ENCODE results near the gene GBP5. TPM values are rescaled to one million over a fixed set of nuclear protein-coding genes. Genes with fewer than 3 reads are reported as not detected.
"Not testable (repeated sequence)": the region's sequence is repeated elsewhere in the genome, so short reads cannot be mapped to it uniquely, and the experiment has no call there.

GBP5 gene
- polyA plus RNA-seq, 2 of the 4 experiments (the other 2 are of a cell fraction), result 0.04 TPM; not detected in 1

GRCh38 chr1:89286549-89287180 lies 14.0 kb upstream of the GBP5 start:
- Histone ChIP-seq H3K4me3 (no peak overlapping the region), H3K4me1 (no peaks in the 10 kb centered on the region), H3K27ac (no peak overlapping the region), H3K4me2 (no peak overlapping the region), H3K9me3 (no peaks in the 10 kb centered on the region)
- CTCF ChIA-PET, result no interaction called here
- DNase-seq (ENCODE audit: low read depth in 1 of 2, low spot score in 1 of 2) (no peak), FAIRE-seq (no peak), ATAC-seq (no peak)
- 9% methylated on average over 3 of the region's 3 CpGs for WGBS (ENCODE audit: missing lambda C conversion rate)
- POLR2A ChIA-PET, result no interaction called here
- no peak for TF ChIP-seq PHF8 (IDR thresholded peaks at IDR 0.05; ENCODE audit: borderline replicate concordance, low read depth)
- no peak for TF ChIP-seq RAD21 (conservative IDR thresholded peaks at IDR 0.05 in 1 of 2, IDR thresholded peaks at IDR 0.05 in 1 of 2)
- TF ChIP-seq, protein P1, sequence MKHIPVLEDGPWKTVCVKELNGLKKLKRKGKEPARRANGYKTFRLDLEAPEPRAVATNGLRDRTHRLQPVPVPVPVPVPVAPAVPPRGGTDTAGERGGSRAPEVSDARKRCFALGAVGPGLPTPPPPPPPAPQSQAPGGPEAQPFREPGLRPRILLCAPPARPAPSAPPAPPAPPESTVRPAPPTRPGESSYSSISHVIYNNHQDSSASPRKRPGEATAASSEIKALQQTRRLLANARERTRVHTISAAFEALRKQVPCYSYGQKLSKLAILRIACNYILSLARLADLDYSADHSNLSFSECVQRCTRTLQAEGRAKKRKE (CRISPR knock-in tag; IDR thresholded peaks at IDR 0.05; ENCODE audit: low read depth), result no peak

- DNase-seq (ENCODE audit: low read depth in 1 of 2, low spot score in 1 of 2) (no peak), ATAC-seq (no peak), FAIRE-seq (no peak)
- no peak overlapping the region for H3K4me2 ChIP-seq
- 44% methylated on average over 6 of the region's 6 CpGs for WGBS (ENCODE audit: missing lambda C conversion rate)
- H3K27ac ChIP-seq, result no peak overlapping the region
- TF ChIP-seq FOXS1 (CRISPR knock-in tag; IDR thresholded peaks at IDR 0.05) (no peak), NR3C1 (IDR thresholded peaks at IDR 0.05) (no peak), CHD2 (IDR thresholded peaks at IDR 0.05; ENCODE audit: low read length, partially characterized antibody) (no peak), POLR2A (IDR thresholded peaks at IDR 0.05; ENCODE audit: low read length) (no peak), HOXB5 (CRISPR knock-in tag; IDR thresholded peaks at IDR 0.05) (no peak), EP300 (IDR thresholded peaks at IDR 0.05) (no peak), SREBF2 (IDR thresholded peaks at IDR 0.05) (no peak), KDM5A (IDR thresholded peaks at IDR 0.05) (no peak), ZNF302 (CRISPR knock-in tag; IDR thresholded peaks at IDR 0.05) (no peak)
- H3K4me3 ChIP-seq, result no peak overlapping the region
- no peaks in the 10 kb centered on the region for H3K9me3 ChIP-seq
- no peaks in the 10 kb centered on the region for H3K4me1 ChIP-seq
- CTCF ChIA-PET, result no interaction called here
- POLR2A ChIA-PET, result no interaction called here
These were observed 13.2 kb upstream of the GBP5 start for GRCh38 chr1:89285745-89286380.

- CTCF ChIA-PET; H3K4me1 ChIP-seq; H3K27ac ChIP-seq; FAIRE-seq; H3K4me2 ChIP-seq; H3K9me3 ChIP-seq; POLR2A ChIA-PET; H3K4me3 ChIP-seq; DNase-seq (ENCODE audit: low read depth in 1 of 2, low spot score in 1 of 2); ATAC-seq: not testable (repeated sequence)
- WGBS (ENCODE audit: missing lambda C conversion rate), result 8% methylated on average over 1 of the region's 5 CpGs
These were observed 11.6 kb upstream of the GBP5 start for GRCh38 chr1:89284078-89284763.

GRCh38 chr1:89280766-89281165 lies 8.1 kb upstream of the GBP5 start:
- FAIRE-seq, result no peak
- no peak for TF ChIP-seq PHF8 (IDR thresholded peaks at IDR 0.05; ENCODE audit: borderline replicate concordance, low read depth)
- TF ChIP-seq, protein P2, sequence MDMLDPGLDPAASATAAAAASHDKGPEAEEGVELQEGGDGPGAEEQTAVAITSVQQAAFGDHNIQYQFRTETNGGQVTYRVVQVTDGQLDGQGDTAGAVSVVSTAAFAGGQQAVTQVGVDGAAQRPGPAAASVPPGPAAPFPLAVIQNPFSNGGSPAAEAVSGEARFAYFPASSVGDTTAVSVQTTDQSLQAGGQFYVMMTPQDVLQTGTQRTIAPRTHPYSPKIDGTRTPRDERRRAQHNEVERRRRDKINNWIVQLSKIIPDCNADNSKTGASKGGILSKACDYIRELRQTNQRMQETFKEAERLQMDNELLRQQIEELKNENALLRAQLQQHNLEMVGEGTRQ (IDR thresholded peaks at IDR 0.05), result no peak
- Histone ChIP-seq H3K27ac (no peak overlapping the region), H3K9me3 (no peaks in the 10 kb centered on the region), H3K4me1 (no peaks in the 10 kb centered on the region), H3K4me3 (no peak overlapping the region), H3K4me2 (no peak overlapping the region)
- no peak for DNase-seq (ENCODE audit: low read depth in 1 of 2, low spot score in 1 of 2)
- POLR2A ChIA-PET, result no interaction called here
- CTCF ChIA-PET, result no interaction called here
- no peak for ATAC-seq
- WGBS (ENCODE audit: missing lambda C conversion rate), result 3% methylated on average over 3 of the region's 3 CpGs

DNA sequence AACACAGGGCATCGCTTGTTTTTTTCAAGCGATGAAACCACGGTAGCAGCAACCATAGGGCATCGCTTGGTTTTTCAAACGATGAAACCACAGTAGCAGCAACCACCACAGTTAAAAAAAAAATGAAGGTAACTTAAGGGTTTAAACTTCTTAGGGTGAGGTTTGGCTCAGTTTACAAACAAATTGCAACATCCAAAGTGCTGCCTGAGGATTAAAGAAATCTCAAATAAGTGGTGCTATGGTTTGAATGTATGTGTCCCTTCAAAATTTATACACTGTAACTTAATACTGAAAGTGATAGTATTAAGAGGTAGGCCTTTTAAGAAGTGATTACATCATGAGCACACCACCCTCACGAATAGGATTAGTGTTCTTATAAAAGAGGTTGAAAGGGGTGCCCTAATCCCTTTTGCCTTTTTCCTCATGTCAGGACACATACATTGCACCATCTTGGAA lies 6.4 kb upstream of the GBP5 start:
- 51% methylated on average over 6 of the region's 6 CpGs for WGBS (ENCODE audit: missing lambda C conversion rate)
- Histone ChIP-seq H3K4me2 (no peak overlapping the region), H3K27ac (no peak overlapping the region), H3K4me1 (no peaks in the 10 kb centered on the region), H3K4me3 (no peak overlapping the region), H3K9me3 (no peaks in the 10 kb centered on the region)
- POLR2A ChIA-PET, result no interaction called here
- DNase-seq (ENCODE audit: low read depth in 1 of 2, low spot score in 1 of 2), result no peak
- CTCF ChIA-PET, result no interaction called here
- no peak for FAIRE-seq
- ATAC-seq, result no peak
- TF ChIP-seq, protein P3, sequence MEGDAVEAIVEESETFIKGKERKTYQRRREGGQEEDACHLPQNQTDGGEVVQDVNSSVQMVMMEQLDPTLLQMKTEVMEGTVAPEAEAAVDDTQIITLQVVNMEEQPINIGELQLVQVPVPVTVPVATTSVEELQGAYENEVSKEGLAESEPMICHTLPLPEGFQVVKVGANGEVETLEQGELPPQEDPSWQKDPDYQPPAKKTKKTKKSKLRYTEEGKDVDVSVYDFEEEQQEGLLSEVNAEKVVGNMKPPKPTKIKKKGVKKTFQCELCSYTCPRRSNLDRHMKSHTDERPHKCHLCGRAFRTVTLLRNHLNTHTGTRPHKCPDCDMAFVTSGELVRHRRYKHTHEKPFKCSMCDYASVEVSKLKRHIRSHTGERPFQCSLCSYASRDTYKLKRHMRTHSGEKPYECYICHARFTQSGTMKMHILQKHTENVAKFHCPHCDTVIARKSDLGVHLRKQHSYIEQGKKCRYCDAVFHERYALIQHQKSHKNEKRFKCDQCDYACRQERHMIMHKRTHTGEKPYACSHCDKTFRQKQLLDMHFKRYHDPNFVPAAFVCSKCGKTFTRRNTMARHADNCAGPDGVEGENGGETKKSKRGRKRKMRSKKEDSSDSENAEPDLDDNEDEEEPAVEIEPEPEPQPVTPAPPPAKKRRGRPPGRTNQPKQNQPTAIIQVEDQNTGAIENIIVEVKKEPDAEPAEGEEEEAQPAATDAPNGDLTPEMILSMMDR (IDR thresholded peaks at IDR 0.05), result no peak
- TF ChIP-seq SMC3 (IDR thresholded peaks at IDR 0.05) (no peak), POLR2A (IDR thresholded peaks at IDR 0.05; ENCODE audit: low read length) (no peak), ZFP36 (IDR thresholded peaks at IDR 0.05; ENCODE audit: borderline replicate concordance, partially characterized antibody) (no peak), MAZ (IDR thresholded peaks at IDR 0.05; ENCODE audit: borderline replicate concordance, low read depth, low read length) (no peak), ZSCAN20 (CRISPR knock-in tag; IDR thresholded peaks at IDR 0.05) (no peak), NR3C1 (IDR thresholded peaks at IDR 0.05) (no peak), RFX5 (IDR thresholded peaks at IDR 0.05) (no peak), EHMT2 (IDR thresholded peaks at IDR 0.05; ENCODE audit: low read depth) (no peak)
- TF ChIP-seq, protein P4, sequence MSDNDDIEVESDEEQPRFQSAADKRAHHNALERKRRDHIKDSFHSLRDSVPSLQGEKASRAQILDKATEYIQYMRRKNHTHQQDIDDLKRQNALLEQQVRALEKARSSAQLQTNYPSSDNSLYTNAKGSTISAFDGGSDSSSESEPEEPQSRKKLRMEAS (IDR thresholded peaks at IDR 0.05), result no peak
- TF ChIP-seq, protein P1 (CRISPR knock-in tag; IDR thresholded peaks at IDR 0.05; ENCODE audit: low read depth), result no peak

Data from A549 (cell line).